Body of pancreas (tissue), 4 donors: ENCODE results near the gene CCDC117.
"Not testable (repeated sequence)": the region's sequence is repeated elsewhere in the genome, so short reads cannot be mapped to it uniquely, and the experiment has no call there.

Experiments
- CTCF ChIP-seq, 7 experiments: fragments of 450-650 bp in 4 of 7; fragments of 200-600 bp in 3 of 7; sonication (generic) in 3 of 7; IDR thresholded peaks; one replicate each; pipeline ENCODE4 v1.5.1; 2016 to 2019; ENCODE audit warnings: antibody characterized with exemption in 7 of 7
- POLR2A ChIP-seq, 3 donors: fragments of 450-650 bp; IDR thresholded peaks; one replicate each; pipeline ENCODE4 v1.6.1; 2016; ENCODE audit warnings: antibody characterized with exemption in 3 of 3, mild to moderate bottlenecking in 2 of 3

- TF ChIP-seq CTCF, POLR2A (IDR thresholded peaks at IDR 0.05): not testable (repeated sequence)
Observed at GRCh38 chr22:28754512-28754911, 18.0 kb upstream of the CCDC117 start.
